A549 (cell line): Measurements from ENCODE around the gene SPEM1. TPM values are rescaled to one million over a fixed set of nuclear protein-coding genes. Genes with fewer than 3 reads are reported as not detected.

Source experiments
- ATAC-seq, 2 experiments: fragments of 200-7000 bp in 1 of 2; fragments of >200 bp in 1 of 2; cut with Nextera tagmentation in 1 of 2; cut with Tn5 transposase in 1 of 2; 3 replicates each; pipeline versions ENCODE4 v1.8.0 to v1.9.1; 2018 to 2020; ENCODE audit warnings: mild to moderate bottlenecking in 1 of 2, moderate library complexity in 1 of 2
- CTCF ChIA-PET: fragments of 300-600 bp; sonication (Branson Sonifier 250); formaldehyde crosslinking; extraction: SDS; loops from one replicate; lab custom pipeline; 2021; ENCODE audit warnings: antibody characterized with exemption, inconsistent platforms; lab: Yijun Ruan, JAX
- POLR2A ChIA-PET: fragments of 350-600 bp; formaldehyde crosslinking; extraction: SDS; loops from one replicate; lab custom pipeline; 2021; ENCODE audit warnings: antibody characterized with exemption, inconsistent platforms; lab: Yijun Ruan, JAX
- DNase-seq, 2 experiments: peaks; one replicate each; pipeline versions ENCODE4 v3.0.0 to v3.0.0-alpha.2; 2011 to 2016; ENCODE audit warnings: low read depth in 1 of 2, low spot score in 1 of 2
- FAIRE-seq: peaks from 2 replicates; lab custom pipeline; 2011; peaks lifted over from hg19 to GRCh38; lab: Jason Lieb, UNC
- H3K27ac ChIP-seq, 2 experiments: fragments of >200 bp; sonication (Bioruptor Twin); formaldehyde crosslinking; 3 replicates each; pipeline ENCODE4 v1.5.1; 2016 to 2017
- H3K4me1 ChIP-seq: fragments of >200 bp; sonication (Bioruptor Twin); formaldehyde crosslinking; 3 replicates; pipeline ENCODE4 v1.6.1; 2016
- H3K4me2 ChIP-seq: fragments of >200 bp; sonication (Bioruptor Twin); formaldehyde crosslinking; 3 replicates; pipeline ENCODE4 v1.6.1; 2016
- H3K4me3 ChIP-seq: fragments of >200 bp; sonication (Bioruptor Twin); formaldehyde crosslinking; 3 replicates; pipeline ENCODE4 v1.5.1; 2016
- H3K9me3 ChIP-seq: fragments of >200 bp; sonication (Bioruptor Twin); formaldehyde crosslinking; 3 replicates; pipeline ENCODE4 v1.6.1; 2016
- CHD2 ChIP-seq: fragments of 150-350 bp; IDR thresholded peaks from 2 replicates; pipeline ENCODE4 v1.6.1; 2014; ENCODE audit warnings: low read length; ENCODE audit not compliant: partially characterized antibody
- EHF ChIP-seq: fragments of 250-450 bp; sonication (Bioruptor Pico); IDR thresholded peaks from 2 replicates; pipeline ENCODE4 v1.5.0; 2020; ENCODE audit warnings: mild to moderate bottlenecking
- EP300 ChIP-seq, 2 experiments: fragments of >200 bp; sonication (Bioruptor Twin); formaldehyde crosslinking; IDR thresholded peaks; 2 replicates in 1 of 2; 3 replicates in 1 of 2; pipeline ENCODE4 v1.6.1; 2016 to 2017
- FOSB ChIP-seq: fragments of 250-450 bp; sonication (Bioruptor Pico); IDR thresholded peaks from 2 replicates; pipeline ENCODE4 v1.5.0; 2020; ENCODE audit warnings: mild to moderate bottlenecking, moderate library complexity
- FOXS1 ChIP-seq: fragments of 250-450 bp; sonication (Bioruptor Pico); IDR thresholded peaks from 2 replicates; pipeline ENCODE4 v1.5.0; 2020; ENCODE audit warnings: mild to moderate bottlenecking, moderate library complexity
- HEYL ChIP-seq: fragments of 250-450 bp; sonication (Bioruptor Pico); IDR thresholded peaks from 2 replicates; pipeline ENCODE4 v1.8.0; 2021; ENCODE audit warnings: mild to moderate bottlenecking, moderate library complexity
- HOXA7 ChIP-seq: fragments of 250-450 bp; sonication (Bioruptor Pico); IDR thresholded peaks from 2 replicates; pipeline ENCODE4 v1.5.0; 2020; ENCODE audit warnings: mild to moderate bottlenecking, moderate library complexity
- HOXB5 ChIP-seq: fragments of 250-450 bp; sonication (Bioruptor Pico); IDR thresholded peaks from 2 replicates; pipeline ENCODE4 v1.5.0; 2020; ENCODE audit warnings: mild to moderate bottlenecking, moderate library complexity
- JUN ChIP-seq, 2 experiments: fragments of >200 bp; sonication (Bioruptor Twin); formaldehyde crosslinking; IDR thresholded peaks; 2 replicates in 1 of 2; 3 replicates in 1 of 2; pipeline ENCODE4 v1.6.1; 2016 to 2017
- KDM5A ChIP-seq: fragments of 200-600 bp; sonication (generic); IDR thresholded peaks from 2 replicates; pipeline ENCODE4 v1.6.1; 2016; ENCODE audit warnings: antibody characterized with exemption, mild to moderate bottlenecking
- MAFK ChIP-seq: fragments of 450-650 bp; IDR thresholded peaks from 2 replicates; pipeline ENCODE4 v1.6.1; 2014; ENCODE audit not compliant: partially characterized antibody
- MYC ChIP-seq: IDR thresholded peaks from 2 replicates; pipeline ENCODE4 v1.6.1; 2012; ENCODE audit warnings: mild to moderate bottlenecking, inconsistent platforms, low read length, improper control_type of control experiment, borderline replicate concordance
- NFE2L2 ChIP-seq: fragments of 150-350 bp; conservative IDR thresholded peaks from 2 replicates; pipeline ENCODE4 v1.6.1; 2014; ENCODE audit warnings: low read length
- NPAS2 ChIP-seq: fragments of 250-450 bp; sonication (Bioruptor Pico); IDR thresholded peaks from 2 replicates; pipeline ENCODE4 v1.8.0; 2022; ENCODE audit warnings: mild to moderate bottlenecking, moderate library complexity, borderline replicate concordance
- PHF8 ChIP-seq: fragments of 200-600 bp; sonication (generic); IDR thresholded peaks from 2 replicates; pipeline ENCODE4 v1.6.1; 2016; ENCODE audit warnings: low read depth, mild to moderate bottlenecking, antibody characterized with exemption, moderate library complexity, borderline replicate concordance
- POLR2A ChIP-seq: IDR thresholded peaks from 2 replicates; pipeline ENCODE4 v1.6.1; 2012; ENCODE audit warnings: mild to moderate bottlenecking, low read length
- POLR2AphosphoS2 ChIP-seq: conservative IDR thresholded peaks from 2 replicates; pipeline ENCODE4 v1.6.1; 2012; ENCODE audit warnings: low read length, improper control_type of control experiment, inconsistent platforms
- RARB ChIP-seq: fragments of 250-450 bp; sonication (Bioruptor Pico); IDR thresholded peaks from 2 replicates; pipeline ENCODE4 v1.8.0; 2021; ENCODE audit warnings: mild to moderate bottlenecking, moderate library complexity
- RCOR1 ChIP-seq: fragments of 150-350 bp; IDR thresholded peaks from 2 replicates; pipeline ENCODE4 v1.6.1; 2014; ENCODE audit warnings: antibody characterized with exemption, low read length, low read depth
- SREBF2 ChIP-seq: fragments of 450-650 bp; IDR thresholded peaks from 2 replicates; pipeline ENCODE4 v1.6.1; 2014; ENCODE audit warnings: mild to moderate bottlenecking, moderate library complexity
- ZC3H11A ChIP-seq: fragments of 450-650 bp; IDR thresholded peaks from 2 replicates; pipeline ENCODE4 v1.6.1; 2014; ENCODE audit warnings: antibody characterized with exemption, mild to moderate bottlenecking
- ZFP36 ChIP-seq: fragments of 450-650 bp; IDR thresholded peaks from 2 replicates; pipeline ENCODE4 v1.6.1; 2014; ENCODE audit warnings: borderline replicate concordance; ENCODE audit not compliant: partially characterized antibody
- ZNF302 ChIP-seq: fragments of 250-450 bp; sonication (Bioruptor Pico); IDR thresholded peaks from 2 replicates; pipeline ENCODE4 v1.9.0; 2021; ENCODE audit warnings: inconsistent platforms, mild to moderate bottlenecking, moderate library complexity
- WGBS: methylation state at CpG from one replicate; pipeline ENCODE4 v1.1.6; 2017; ENCODE audit errors: missing lambda C conversion rate; 5-methylcytosine and 5-hydroxymethylcytosine counted together
- polyA plus RNA-seq, 4 experiments: library from polyadenylated mRNA; depleted of rRNA in 3 of 4; stranded (reverse); fragments of >200 nt; fragmentation: RNase III in 1 of 4; extraction: RNeasy Plus Mini Kit Qiagen cat#74134 plus additional on column Dnase treatment in 1 of 4; gene quantifications; 2 replicates in 3 of 4; 3 replicates in 1 of 4; pipeline ENCODE4 v1.2.3, GENCODE V29; 2011 to 2017
- TF ChIP-seq, protein P1 (sequence below): IDR thresholded peaks from 2 replicates; pipeline ENCODE4 v1.6.1; 2012
- TF ChIP-seq, protein P2 (sequence below): IDR thresholded peaks from 2 replicates; pipeline ENCODE4 v1.6.1; 2012; ENCODE audit warnings: low read depth, borderline replicate concordance
- TF ChIP-seq, protein P3 (sequence below): fragments of 450-650 bp; IDR thresholded peaks from 2 replicates; pipeline ENCODE4 v1.6.1; 2014; ENCODE audit warnings: antibody characterized with exemption
- TF ChIP-seq, protein P4 (sequence below): fragments of >200 bp; sonication (Bioruptor Twin); formaldehyde crosslinking; IDR thresholded peaks from 2 replicates; pipeline ENCODE4 v1.6.1; 2016
- TF ChIP-seq, protein P5 (sequence below): fragments of 150-350 bp; IDR thresholded peaks from 2 replicates; pipeline ENCODE4 v1.6.1; 2014; ENCODE audit warnings: low read depth, mild to moderate bottlenecking, low read length
- TF ChIP-seq, protein P6 (sequence below): fragments of 250-450 bp; sonication (Bioruptor Pico); IDR thresholded peaks from 2 replicates; pipeline ENCODE4 v1.5.0; 2020; ENCODE audit warnings: low read depth, mild to moderate bottlenecking, moderate library complexity

SPEM1 gene
- polyA plus RNA-seq, 2 of the 4 experiments (the other 2 are of a cell fraction), result 0.09 TPM; not detected in 1

DNA sequence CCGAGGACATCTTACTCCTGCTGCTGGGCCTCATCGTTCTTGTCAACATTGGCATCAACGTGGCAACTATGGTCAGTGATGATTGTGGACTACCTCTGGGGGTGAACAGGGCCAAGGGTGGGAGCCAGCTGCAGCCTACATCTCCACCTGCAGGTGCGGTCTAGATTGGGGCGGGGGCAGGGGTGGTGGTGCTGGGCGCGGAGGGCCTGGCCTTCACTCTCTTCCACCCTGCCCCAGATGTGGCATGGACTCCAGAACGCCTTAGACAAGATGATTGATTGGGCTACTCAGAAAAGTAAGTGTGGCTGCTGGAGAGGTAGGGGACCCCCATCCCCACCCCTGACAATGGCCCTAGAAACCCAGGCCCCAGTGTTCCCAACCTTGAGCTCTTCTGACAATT, 5.6 kb downstream of the SPEM1 start:
- H3K9me3 ChIP-seq, result no peaks in the 10 kb centered on the region
- WGBS, result 74% methylated on average over 8 of the region's 8 CpGs
- no peak for FAIRE-seq
- H3K4me3 ChIP-seq, result no peak overlapping the region
- H3K4me2 ChIP-seq, result no peak overlapping the region
- no peak for ATAC-seq
- ChIA-PET POLR2A (interaction anchor here (1.1 to 1.9 kb wide), 2 partner anchors 10 to 22 kb away, joined by 4 to 9 read pairs; partner anchors contain the start of genes TMEM102 and TMEM256), CTCF (interaction anchor here (0.5 to 5.7 kb wide), 5 partner anchors 10 to 135 kb away, joined by 3 to 50 read pairs (median 5); partner anchors contain the start of genes TMEM102 and TMEM95)
- H3K27ac ChIP-seq, result no peak overlapping the region
- DNase-seq, result no peak
- H3K4me1 ChIP-seq, result no peaks in the 10 kb centered on the region
- TF ChIP-seq RARB (no peak), ZNF302 (CRISPR knock-in tag) (no peak), FOXS1 (CRISPR knock-in tag) (no peak), RCOR1 (no peak), MAFK (no peak), KDM5A (no peak), POLR2A (no peak), JUN (IDR thresholded peaks at IDR 0.05) (no peak), HOXA7 (CRISPR knock-in tag) (no peak), ZFP36 (no peak)
- TF ChIP-seq, protein P1, sequence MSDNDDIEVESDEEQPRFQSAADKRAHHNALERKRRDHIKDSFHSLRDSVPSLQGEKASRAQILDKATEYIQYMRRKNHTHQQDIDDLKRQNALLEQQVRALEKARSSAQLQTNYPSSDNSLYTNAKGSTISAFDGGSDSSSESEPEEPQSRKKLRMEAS, result no peak

DNA sequence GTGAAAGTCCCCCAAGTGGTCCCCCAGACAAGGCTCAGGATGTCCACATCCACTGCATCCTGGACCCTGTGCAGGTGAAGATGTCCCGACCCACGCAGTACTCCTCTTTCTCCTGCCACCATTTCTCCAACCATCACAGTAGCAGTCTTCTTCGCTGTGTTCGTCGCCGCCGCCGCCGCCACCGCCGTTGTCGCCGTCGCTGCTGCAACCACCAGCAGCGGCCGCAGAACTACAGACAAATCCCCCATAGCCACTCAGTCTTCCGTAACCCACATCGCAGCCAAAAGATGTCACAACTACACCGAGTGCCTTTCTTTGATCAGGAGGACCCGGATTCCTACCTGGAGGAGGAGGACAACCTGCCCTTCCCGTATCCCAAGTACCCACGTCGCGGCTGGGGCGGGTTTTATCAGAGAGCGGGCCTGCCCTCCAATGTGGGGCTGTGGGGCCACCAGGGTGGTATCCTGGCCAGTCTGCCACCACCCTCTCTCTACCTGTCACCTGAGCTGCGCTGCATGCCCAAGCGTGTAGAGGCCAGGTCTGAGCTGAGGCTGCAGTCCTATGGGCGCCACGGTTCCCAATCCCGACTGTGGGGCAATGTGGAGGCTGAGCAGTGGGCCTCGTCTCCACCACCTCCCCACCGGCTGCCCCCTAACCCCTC, 6.2 kb downstream of the SPEM1 start:
- ATAC-seq (no peak), FAIRE-seq (no peak), DNase-seq (no peak)
- Histone ChIP-seq H3K27ac (no peak overlapping the region), H3K4me2 (no peak overlapping the region), H3K9me3 (no peaks in the 10 kb centered on the region), H3K4me3 (no peak overlapping the region), H3K4me1 (no peaks in the 10 kb centered on the region)
- CTCF ChIA-PET, result interaction anchor here (0.8 to 5.7 kb wide), 4 partner anchors 10 to 135 kb away, joined by 3 to 50 read pairs (median 8); partner anchors contain the start of genes TMEM102 and TMEM95
- TF ChIP-seq, protein P2, sequence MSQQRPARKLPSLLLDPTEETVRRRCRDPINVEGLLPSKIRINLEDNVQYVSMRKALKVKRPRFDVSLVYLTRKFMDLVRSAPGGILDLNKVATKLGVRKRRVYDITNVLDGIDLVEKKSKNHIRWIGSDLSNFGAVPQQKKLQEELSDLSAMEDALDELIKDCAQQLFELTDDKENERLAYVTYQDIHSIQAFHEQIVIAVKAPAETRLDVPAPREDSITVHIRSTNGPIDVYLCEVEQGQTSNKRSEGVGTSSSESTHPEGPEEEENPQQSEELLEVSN, result no peak
- TF ChIP-seq, protein P1, result no peak
- TF ChIP-seq ZC3H11A (no peak), HOXB5 (CRISPR knock-in tag) (no peak), FOSB (CRISPR knock-in tag) (no peak), EP300 (IDR thresholded peaks at IDR 0.05) (no peak), POLR2AphosphoS2 (no peak), NPAS2 (CRISPR knock-in tag) (no peak), MYC (no peak), FOXS1 (CRISPR knock-in tag) (no peak), ZNF302 (CRISPR knock-in tag) (no peak)
- TF ChIP-seq, protein P3, sequence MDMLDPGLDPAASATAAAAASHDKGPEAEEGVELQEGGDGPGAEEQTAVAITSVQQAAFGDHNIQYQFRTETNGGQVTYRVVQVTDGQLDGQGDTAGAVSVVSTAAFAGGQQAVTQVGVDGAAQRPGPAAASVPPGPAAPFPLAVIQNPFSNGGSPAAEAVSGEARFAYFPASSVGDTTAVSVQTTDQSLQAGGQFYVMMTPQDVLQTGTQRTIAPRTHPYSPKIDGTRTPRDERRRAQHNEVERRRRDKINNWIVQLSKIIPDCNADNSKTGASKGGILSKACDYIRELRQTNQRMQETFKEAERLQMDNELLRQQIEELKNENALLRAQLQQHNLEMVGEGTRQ, result no peak
- POLR2A ChIA-PET, result interaction anchor here (1.9 kb wide), 1 partner anchor 9 kb away, joined by 9 read pairs; the partner anchor contains the start of gene TMEM102
- 83% methylated on average over 27 of the region's 33 CpGs for WGBS

DNA sequence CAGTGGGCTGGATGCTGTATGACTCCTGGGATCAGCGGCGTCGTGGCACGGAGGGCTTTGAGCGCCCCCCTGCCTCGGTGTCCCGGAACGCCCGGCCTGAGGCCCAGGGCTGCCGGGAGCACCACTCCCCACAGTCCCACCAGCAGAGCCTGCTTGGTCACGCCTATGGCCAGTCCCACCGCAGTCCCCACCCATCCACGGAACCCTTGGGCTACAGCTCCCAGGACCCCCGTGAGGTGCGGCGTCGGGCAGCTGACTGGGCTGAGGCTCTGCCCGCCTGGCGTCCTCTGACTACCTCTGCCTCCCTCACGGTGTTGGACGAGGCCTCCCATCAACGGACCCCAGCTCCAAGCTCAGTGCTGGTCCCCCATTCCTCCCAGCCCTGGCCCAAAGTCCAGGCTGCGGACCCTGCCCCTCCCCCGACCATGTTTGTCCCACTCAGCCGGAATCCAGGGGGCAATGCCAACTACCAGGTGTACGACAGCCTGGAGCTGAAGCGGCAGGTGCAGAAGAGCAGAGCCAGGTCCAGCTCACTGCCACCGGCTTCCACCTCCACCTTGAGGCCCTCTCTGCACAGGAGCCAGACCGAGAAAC, 6.9 kb downstream of the SPEM1 start:
- Histone ChIP-seq H3K4me3 (no peak overlapping the region), H3K9me3 (no peaks in the 10 kb centered on the region), H3K4me2 (no peak overlapping the region), H3K27ac (no peak overlapping the region), H3K4me1 (no peaks in the 10 kb centered on the region)
- FAIRE-seq (no peak), DNase-seq (no peak), ATAC-seq (peak in 1 of 2 experiments; percentile 7; a peak in 1 of 6 replicates)
- WGBS, result 85% methylated on average over 23 of the region's 29 CpGs
- ChIA-PET CTCF (interaction anchor here (0.9 to 5.7 kb wide), 4 partner anchors 9 to 134 kb away, joined by 3 to 50 read pairs (median 8); partner anchors contain the start of genes TMEM102 and TMEM95), POLR2A (no interaction called here)
- TF ChIP-seq, protein P4, sequence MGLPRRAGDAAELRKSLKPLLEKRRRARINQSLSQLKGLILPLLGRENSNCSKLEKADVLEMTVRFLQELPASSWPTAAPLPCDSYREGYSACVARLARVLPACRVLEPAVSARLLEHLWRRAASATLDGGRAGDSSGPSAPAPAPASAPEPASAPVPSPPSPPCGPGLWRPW, result no peak
- TF ChIP-seq, protein P2, result no peak
- TF ChIP-seq EHF (CRISPR knock-in tag), result no peak
- no peak for TF ChIP-seq CHD2
- TF ChIP-seq PHF8, result no peak
- TF ChIP-seq, protein P5, sequence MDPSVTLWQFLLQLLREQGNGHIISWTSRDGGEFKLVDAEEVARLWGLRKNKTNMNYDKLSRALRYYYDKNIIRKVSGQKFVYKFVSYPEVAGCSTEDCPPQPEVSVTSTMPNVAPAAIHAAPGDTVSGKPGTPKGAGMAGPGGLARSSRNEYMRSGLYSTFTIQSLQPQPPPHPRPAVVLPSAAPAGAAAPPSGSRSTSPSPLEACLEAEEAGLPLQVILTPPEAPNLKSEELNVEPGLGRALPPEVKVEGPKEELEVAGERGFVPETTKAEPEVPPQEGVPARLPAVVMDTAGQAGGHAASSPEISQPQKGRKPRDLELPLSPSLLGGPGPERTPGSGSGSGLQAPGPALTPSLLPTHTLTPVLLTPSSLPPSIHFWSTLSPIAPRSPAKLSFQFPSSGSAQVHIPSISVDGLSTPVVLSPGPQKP, result no peak
- no peak for TF ChIP-seq FOXS1 (CRISPR knock-in tag)
- TF ChIP-seq, protein P6, sequence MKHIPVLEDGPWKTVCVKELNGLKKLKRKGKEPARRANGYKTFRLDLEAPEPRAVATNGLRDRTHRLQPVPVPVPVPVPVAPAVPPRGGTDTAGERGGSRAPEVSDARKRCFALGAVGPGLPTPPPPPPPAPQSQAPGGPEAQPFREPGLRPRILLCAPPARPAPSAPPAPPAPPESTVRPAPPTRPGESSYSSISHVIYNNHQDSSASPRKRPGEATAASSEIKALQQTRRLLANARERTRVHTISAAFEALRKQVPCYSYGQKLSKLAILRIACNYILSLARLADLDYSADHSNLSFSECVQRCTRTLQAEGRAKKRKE, result no peak
- no peak for TF ChIP-seq HEYL (CRISPR knock-in tag)
- TF ChIP-seq SREBF2, result no peak
- no peak for TF ChIP-seq NFE2L2
